Activated B cell treated with CpG ODN at 0.5 μM for 24 hours (primary cell): ENCODE results near the gene WDR70. TPM values are rescaled to one million over a fixed set of nuclear protein-coding genes. Genes with fewer than 3 reads are reported as not detected.
"Not testable (repeated sequence)": the region's sequence is repeated elsewhere in the genome, so short reads cannot be mapped to it uniquely, and the experiment has no call there.

Source experiments
- ATAC-seq: fragments of 200-7000 bp; cut with Tn5 transposase; one replicate; pipeline ENCODE4 v1.10.0; 2021; ENCODE audit warnings: low read depth, mild to moderate bottlenecking, moderate library complexity
- CTCF ChIA-PET: fragments of 350-600 bp; sonication (Branson Sonifier 250); formaldehyde crosslinking; loops from one replicate; lab custom pipeline; 2021; ENCODE audit warnings: antibody characterized with exemption; lab: Charles Lee
- POLR2A ChIA-PET: fragments of 350-600 bp; sonication (Branson Sonifier 250); formaldehyde crosslinking; loops from one replicate; lab custom pipeline; 2021; ENCODE audit warnings: antibody characterized with exemption; lab: Charles Lee
- DNase-seq: peaks from one replicate; pipeline ENCODE4 v3.0.0; 2022
- H3K27ac Mint-ChIP-seq: one replicate; pipeline ENCODE4 v1.8.0; 2020; ENCODE audit warnings: mixed read lengths
- H3K27me3 Mint-ChIP-seq: one replicate; pipeline ENCODE4 v1.8.0; 2021; ENCODE audit warnings: mixed read lengths
- H3K36me3 Mint-ChIP-seq: one replicate; pipeline ENCODE4 v1.8.0; 2021; ENCODE audit warnings: low read depth, mixed read lengths
- H3K4me1 Mint-ChIP-seq: one replicate; pipeline ENCODE4 v1.8.0; 2021; ENCODE audit warnings: mixed read lengths
- H3K4me3 Mint-ChIP-seq: one replicate; pipeline ENCODE4 v1.8.0; 2020; ENCODE audit warnings: mild to moderate bottlenecking, mixed read lengths
- H3K9me3 Mint-ChIP-seq: one replicate; pipeline ENCODE4 v1.8.0; 2020; ENCODE audit warnings: mixed read lengths
- CTCF ChIP-seq: fragments of 200-600 bp; IDR thresholded peaks from one replicate; pipeline ENCODE4 v1.8.0; 2022; ENCODE audit warnings: antibody characterized with exemption, mild to moderate bottlenecking
- intact Hi-C: fragments of 100-400 bp; cut with micrococcal nuclease; formaldehyde crosslinking; loops from one replicate; pipeline ENCODE4 v1.15.1; 2024
- total RNA-seq: library from RNA; stranded (reverse); gene quantifications from 2 replicates; pipeline ENCODE4 v1.2.3, GENCODE V29; 2022

WDR70 gene
- total RNA-seq, 1 donor from 2014 or later = 58.6 TPM

GRCh38 chr5:37375091-37375490, 4.0 kb upstream of the WDR70 start:
- H3K4me3 Mint-ChIP-seq = no peak overlapping the region
- peaks cover 23% of the 10 kb centered on the region for H3K4me1 Mint-ChIP-seq
- ChIA-PET POLR2A (no interaction called here), CTCF (no interaction called here)
- H3K36me3 Mint-ChIP-seq = peaks cover 15% of the 10 kb centered on the region
- no peaks in the 10 kb centered on the region for H3K27me3 Mint-ChIP-seq
- DNase-seq (no peak), ATAC-seq (no peak)
- no peak for TF ChIP-seq CTCF
- no peak overlapping the region for H3K27ac Mint-ChIP-seq
- no peaks in the 10 kb centered on the region for H3K9me3 Mint-ChIP-seq
- intact Hi-C loops = loop anchor here (10.0 kb wide), 1 partner anchor 1700 kb away; the partner anchor contains the start of gene RICTOR

GRCh38 chr5:37378066-37378465, 1.1 kb upstream of the WDR70 start:
- not testable (repeated sequence) for ATAC-seq

DNA sequence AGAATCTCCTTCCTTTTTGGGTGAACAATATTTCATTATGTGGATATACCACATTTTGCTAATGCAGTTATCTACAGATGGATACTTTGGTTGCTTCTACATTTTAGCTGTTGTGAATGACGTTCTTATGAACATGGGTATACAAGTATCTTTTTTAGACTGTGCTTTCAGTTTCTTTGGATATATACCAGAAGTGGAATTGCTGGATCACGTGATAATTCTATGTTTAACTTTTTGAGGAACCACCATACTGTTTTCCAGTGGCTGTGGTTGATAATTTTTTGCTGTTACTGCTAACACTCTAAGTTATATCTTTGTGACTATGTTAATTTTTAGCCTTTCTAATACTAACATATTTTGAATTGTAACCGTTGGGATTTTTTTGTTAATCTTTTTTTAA, 12.5 kb downstream of the WDR70 start:
- Mint-ChIP-seq H3K9me3 (no peaks in the 10 kb centered on the region), H3K27me3 (no peaks in the 10 kb centered on the region), H3K27ac (no peak overlapping the region), H3K4me1 (peaks cover 11% of the 10 kb centered on the region), H3K36me3 (peaks cover 61% of the 10 kb centered on the region), H3K4me3 (no peak overlapping the region)
- ChIA-PET POLR2A (no interaction called here), CTCF (no interaction called here)
- no peak for TF ChIP-seq CTCF
- intact Hi-C loops = no loop called here
- no peak for DNase-seq
- ATAC-seq = no peak

More at GRCh38 chr5:37378066-37378465, 1.1 kb upstream of the WDR70 start:
- H3K27ac Mint-ChIP-seq, DNase-seq, CTCF ChIA-PET, H3K27me3 Mint-ChIP-seq, H3K9me3 Mint-ChIP-seq, H3K4me3 Mint-ChIP-seq: not testable (repeated sequence)
- Mint-ChIP-seq H3K4me1 (peaks cover 11% of the 10 kb centered on the region), H3K36me3 (peaks cover 20% of the 10 kb centered on the region)
- intact Hi-C loops = loop anchor here (10.0 kb wide), 1 partner anchor 1697 kb away; the partner anchor contains the start of gene RICTOR
- POLR2A ChIA-PET = interaction anchor here (1.5 kb wide), 1 partner anchor 129 kb away, joined by 3 read pairs; the partner anchor contains the start of gene CPLANE1

DNA sequence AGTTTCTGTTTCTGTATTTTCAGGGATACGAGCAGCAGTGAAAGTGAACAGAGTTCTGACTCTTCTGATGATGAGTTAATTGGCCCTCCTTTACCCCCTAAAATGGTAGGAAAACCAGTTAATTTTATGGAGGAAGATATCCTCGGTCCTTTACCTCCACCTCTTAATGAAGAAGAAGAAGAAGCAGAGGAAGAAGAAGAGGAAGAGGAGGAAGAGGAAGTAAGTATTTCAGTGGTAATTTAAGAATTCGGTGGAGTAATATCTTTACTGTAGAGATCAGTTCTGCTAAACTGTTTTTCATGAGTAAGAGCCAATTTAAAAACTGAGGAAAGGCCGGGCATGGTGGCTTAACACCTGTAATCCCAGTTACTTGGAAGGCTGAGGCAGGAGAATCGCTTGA, 17.2 kb downstream of the WDR70 start:
- ChIA-PET CTCF (no interaction called here), POLR2A (no interaction called here)
- no peak for ATAC-seq
- no peak for DNase-seq
- Mint-ChIP-seq H3K4me3 (no peak overlapping the region), H3K4me1 (peaks cover 9% of the 10 kb centered on the region), H3K9me3 (no peaks in the 10 kb centered on the region), H3K36me3 (peaks cover 75% of the 10 kb centered on the region), H3K27ac (no peak overlapping the region), H3K27me3 (no peaks in the 10 kb centered on the region)
- no peak for TF ChIP-seq CTCF
- intact Hi-C loops = no loop called here

DNA sequence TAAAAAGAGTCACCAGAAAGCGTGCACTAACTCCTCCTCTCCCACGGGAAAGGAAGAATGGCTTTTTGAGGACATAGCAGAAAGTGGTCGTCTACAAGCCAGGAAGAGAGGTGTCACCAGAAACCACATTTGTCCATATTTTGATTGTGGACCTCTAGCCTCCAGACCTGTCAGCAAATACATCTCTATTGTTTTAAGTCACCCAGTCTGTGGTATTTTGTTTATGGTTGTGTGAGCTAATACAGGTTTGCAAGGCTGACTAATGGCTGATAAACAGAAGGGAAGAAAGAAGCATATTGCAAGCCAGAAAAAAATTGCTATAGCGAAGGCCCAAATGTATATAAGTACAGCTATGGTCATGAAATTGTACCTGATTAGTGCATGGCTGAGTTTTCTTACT, 21.4 kb downstream of the WDR70 start:
- Mint-ChIP-seq H3K27me3 (no peaks in the 10 kb centered on the region), H3K4me3 (no peak overlapping the region), H3K36me3 (peaks cover 56% of the 10 kb centered on the region), H3K27ac (no peak overlapping the region), H3K9me3 (no peaks in the 10 kb centered on the region), H3K4me1 (peaks cover 5% of the 10 kb centered on the region)
- intact Hi-C loops = no loop called here
- ChIA-PET CTCF (no interaction called here), POLR2A (no interaction called here)
- no peak for DNase-seq
- ATAC-seq = no peak
- no peak for TF ChIP-seq CTCF

GRCh38 chr5:37412515-37412914, 33.4 kb downstream of the WDR70 start:
- no peaks in the 10 kb centered on the region for H3K9me3 Mint-ChIP-seq
- H3K27ac Mint-ChIP-seq = no peak overlapping the region

GRCh38 chr5:37415456-37415855, 36.3 kb downstream of the WDR70 start:
- intact Hi-C loops, POLR2A ChIA-PET, H3K27me3 Mint-ChIP-seq, H3K4me3 Mint-ChIP-seq, ATAC-seq, H3K27ac Mint-ChIP-seq, DNase-seq, H3K9me3 Mint-ChIP-seq, H3K4me1 Mint-ChIP-seq, CTCF ChIA-PET: not testable (repeated sequence)
- peaks cover 34% of the 10 kb centered on the region for H3K36me3 Mint-ChIP-seq

More at GRCh38 chr5:37412515-37412914, 33.4 kb downstream of the WDR70 start:
- H3K36me3 Mint-ChIP-seq = peaks cover 39% of the 10 kb centered on the region
- POLR2A ChIA-PET = no interaction called here
- H3K4me1 Mint-ChIP-seq = no peaks in the 10 kb centered on the region
- CTCF ChIA-PET = interaction anchor here (1.0 to 2.0 kb wide), 6 partner anchors 8 to 779 kb away, joined by 3 to 18 read pairs (median 5); partner anchors contain the start of gene NUP155
- no peak overlapping the region for H3K4me3 Mint-ChIP-seq
- TF ChIP-seq CTCF = no peak
- no peaks in the 10 kb centered on the region for H3K27me3 Mint-ChIP-seq
- intact Hi-C loops = no loop called here
- ATAC-seq = no peak
- no peak for DNase-seq
